GM23248 (cell line): ENCODE data around the gene B4GALT5.

ENCODE experiments used
- EZH2 ChIP-seq: fragments of 200-600 bp; sonication (generic); IDR thresholded peaks from 2 replicates; pipeline ENCODE4 v1.6.1; 2018; ENCODE audit warnings: antibody characterized with exemption, mild to moderate bottlenecking; ENCODE audit not compliant: insufficient read depth, poor library complexity, severe bottlenecking
- EZH2phosphoT487 ChIP-seq: fragments of 200-600 bp; sonication (generic); IDR thresholded peaks from 2 replicates; pipeline ENCODE4 v1.6.1; 2018; ENCODE audit warnings: antibody characterized with exemption, moderate library complexity, mild to moderate bottlenecking, low read depth; ENCODE audit not compliant: insufficient read depth

GRCh38 chr20:49750611-49751396 lies 37.1 kb upstream of the B4GALT5 start:
- TF ChIP-seq EZH2phosphoT487 (no peak), EZH2 (no peak)
